Neural cell (in vitro differentiated cells): ENCODE measurements around the gene SCUBE1. TPM values are rescaled to one million over a fixed set of nuclear protein-coding genes. Genes with fewer than 3 reads are reported as not detected.

Source experiments
- H2AFZ ChIP-seq: fragments of 200-600, 300-800 bp; sonication (generic), shearing (Covaris generic); 2 replicates; pipeline ENCODE4 v1.6.0; 2014; ENCODE audit warnings: low read depth, mild to moderate bottlenecking, antibody characterized with exemption, low read length, moderate library complexity
- H3F3A ChIP-seq: fragments of 200-600 bp; shearing (Covaris generic); 2 replicates; pipeline ENCODE4 v1.6.1; 2016; ENCODE audit warnings: mild to moderate bottlenecking, moderate library complexity, mixed read lengths, antibody characterized with exemption, low read length; ENCODE audit not compliant: insufficient read depth, poor library complexity, severe bottlenecking
- H3K27ac ChIP-seq: fragments of 200-600, 300-800 bp; sonication (generic), shearing (Covaris generic); 2 replicates; pipeline ENCODE4 v1.5.1; 2014; ENCODE audit warnings: mild to moderate bottlenecking, low read length, moderate library complexity
- H3K27me3 ChIP-seq: fragments of 300-800, 200-600 bp; sonication (generic), shearing (Covaris generic); 2 replicates; pipeline ENCODE4 v1.6.0; 2014; ENCODE audit warnings: mild to moderate bottlenecking, low read depth, low read length, moderate library complexity; ENCODE audit not compliant: insufficient read depth
- H3K36me3 ChIP-seq: fragments of 300-800, 200-600 bp; sonication (generic), shearing (Covaris generic); 2 replicates; pipeline ENCODE4 v1.5.1; 2014; ENCODE audit warnings: mild to moderate bottlenecking, antibody characterized with exemption, low read length, moderate library complexity; ENCODE audit not compliant: insufficient read depth
- H3K4me2 ChIP-seq: fragments of 300-800, 200-600 bp; sonication (generic), shearing (Covaris generic); 2 replicates; pipeline ENCODE4 v1.6.0; 2014; ENCODE audit warnings: mild to moderate bottlenecking, low read length
- H3K4me3 ChIP-seq: fragments of 300-800, 200-600 bp; sonication (generic), shearing (Covaris generic); 2 replicates; pipeline ENCODE4 v1.5.1; 2014; ENCODE audit warnings: mild to moderate bottlenecking, low read length, moderate library complexity
- H3K79me2 ChIP-seq: fragments of 200-600 bp; shearing (Covaris generic); replicated peaks from 2 replicates; pipeline ENCODE4 v1.6.0; 2014; ENCODE audit warnings: mild to moderate bottlenecking, low read length, moderate library complexity; ENCODE audit not compliant: insufficient read depth
- H3K9ac ChIP-seq: fragments of 300-800, 200-600 bp; sonication (generic), shearing (Covaris generic); 2 replicates; pipeline ENCODE4 v1.6.1; 2016; ENCODE audit warnings: mild to moderate bottlenecking, low read length, mixed read lengths
- H3K9me2 ChIP-seq: fragments of 200-600 bp; shearing (Covaris generic); 2 replicates; pipeline ENCODE4 v1.6.1; 2016; ENCODE audit warnings: mild to moderate bottlenecking, low read length, mixed read lengths; ENCODE audit not compliant: insufficient read depth
- H3K9me3 ChIP-seq: fragments of 200-600, 300-800 bp; sonication (generic), shearing (Covaris generic); 2 replicates; pipeline ENCODE4 v1.6.1; 2016; ENCODE audit warnings: mild to moderate bottlenecking, mixed run types, low read length, moderate library complexity, mixed read lengths
- H4K20me1 ChIP-seq: fragments of 200-600 bp; shearing (Covaris generic); 2 replicates; pipeline ENCODE4 v1.6.1; 2016; ENCODE audit warnings: mild to moderate bottlenecking, mixed run types; ENCODE audit not compliant: insufficient read depth
- CTCF ChIP-seq: fragments of 450-650 bp; IDR thresholded peaks from 2 replicates; pipeline ENCODE4 v1.5.1; 2014; ENCODE audit warnings: antibody characterized with exemption, mild to moderate bottlenecking, moderate library complexity; ENCODE audit not compliant: poor library complexity, severe bottlenecking
- EP300 ChIP-seq: fragments of 450-650 bp; conservative IDR thresholded peaks from 2 replicates; pipeline ENCODE4 v1.6.1; 2014; ENCODE audit warnings: antibody characterized with exemption, mild to moderate bottlenecking, moderate library complexity; ENCODE audit not compliant: poor library complexity, severe bottlenecking
- EZH2 ChIP-seq: fragments of 200-600, 300-800 bp; shearing (Covaris generic), sonication (generic); IDR thresholded peaks from 2 replicates; pipeline ENCODE4 v1.6.1; 2014; ENCODE audit warnings: antibody characterized with exemption, low read length, borderline replicate concordance, mild to moderate bottlenecking; ENCODE audit not compliant: insufficient read depth, poor library complexity, severe bottlenecking
- RAD21 ChIP-seq: fragments of 450-650 bp; conservative IDR thresholded peaks from 2 replicates; pipeline ENCODE4 v1.6.1; 2014; ENCODE audit warnings: antibody characterized with exemption, mild to moderate bottlenecking, moderate library complexity
- REST ChIP-seq: IDR thresholded peaks from 2 replicates; pipeline ENCODE4 v1.6.1; 2012; ENCODE audit warnings: borderline replicate concordance
- SMC3 ChIP-seq: fragments of 450-650 bp; conservative IDR thresholded peaks from 2 replicates; pipeline ENCODE4 v1.6.1; 2014; ENCODE audit warnings: antibody characterized with exemption, mild to moderate bottlenecking, moderate library complexity; ENCODE audit not compliant: poor library complexity
- TAF1 ChIP-seq: IDR thresholded peaks from 2 replicates; pipeline ENCODE4 v1.6.1; 2012; ENCODE audit warnings: low read depth
- polyA plus RNA-seq: library from polyadenylated mRNA; depleted of rRNA; stranded (reverse); fragments of >200 nt; gene quantifications from 2 replicates; pipeline ENCODE4 v1.2.3, GENCODE V29; 2014

Gene SCUBE1
- polyA plus RNA-seq, 1 donor from 2014 or later: 8.4 TPM

GRCh38 chr22:43182118-43182517, 161.1 kb downstream of the SCUBE1 start (continued):
- no peak for TF ChIP-seq REST

GRCh38 chr22:43181321-43182076, 161.7 kb downstream of the SCUBE1 start:
- H3F3A ChIP-seq: no peaks in the 10 kb centered on the region
- H3K4me3 ChIP-seq: no peak overlapping the region
- H3K36me3 ChIP-seq: no peaks in the 10 kb centered on the region
- H3K9me3 ChIP-seq: no peaks in the 10 kb centered on the region
- H3K4me2 ChIP-seq: no peak overlapping the region
- no peaks in the 10 kb centered on the region for H3K9me2 ChIP-seq
- H2AFZ ChIP-seq: no peak overlapping the region
- H3K27me3 ChIP-seq: no peaks in the 10 kb centered on the region
- no peak overlapping the region for H3K27ac ChIP-seq
- H3K9ac ChIP-seq: no peak overlapping the region
- TF ChIP-seq CTCF: no peak
- no peak for TF ChIP-seq RAD21
- no peak for TF ChIP-seq EZH2
- TF ChIP-seq TAF1: no peak
- no peak for TF ChIP-seq EP300
- no peak for TF ChIP-seq REST
- TF ChIP-seq SMC3: no peak
- no peaks in the 10 kb centered on the region for H3K79me2 ChIP-seq
- H4K20me1 ChIP-seq: no peaks in the 10 kb centered on the region
